Central memory CD8-positive, alpha-beta T cell (primary cell): ENCODE measurements around the gene PGF.

Source experiments
- ATAC-seq: fragments of 150-1000 bp; cut with Tn5 transposase; replicated peaks from 2 replicates; pipeline ENCODE4 v1.10.0; 2022; ENCODE audit warnings: mild to moderate bottlenecking, moderate FRiP score, moderate number of reproducible peaks; ENCODE audit not compliant: poor library complexity, severe bottlenecking; ENCODE audit errors: extremely low read depth
- DNase-seq, 2 donors: peaks; one replicate each; pipeline ENCODE4 v3.0.0; 2021; ENCODE audit warnings: low spot score in 2 of 2
- H3K27ac Mint-ChIP-seq: one replicate; pipeline ENCODE4 v1.8.0; 2022; ENCODE audit warnings: low read depth, mild to moderate bottlenecking, moderate library complexity, mixed read lengths
- H3K27me3 Mint-ChIP-seq: one replicate; pipeline ENCODE4 v1.8.0; 2022; ENCODE audit warnings: mixed read lengths
- H3K36me3 Mint-ChIP-seq: one replicate; pipeline ENCODE4 v1.8.0; 2022; ENCODE audit warnings: mild to moderate bottlenecking, moderate library complexity, mixed read lengths; ENCODE audit not compliant: insufficient read depth
- H3K4me1 Mint-ChIP-seq: one replicate; pipeline ENCODE4 v1.8.0; 2022; ENCODE audit warnings: mixed read lengths
- H3K4me3 Mint-ChIP-seq: one replicate; pipeline ENCODE4 v1.8.0; 2022; ENCODE audit warnings: mild to moderate bottlenecking, moderate library complexity, mixed read lengths
- H3K9me3 Mint-ChIP-seq: one replicate; pipeline ENCODE4 v1.8.0; 2022; ENCODE audit warnings: mixed read lengths

Gene PGF

DNA sequence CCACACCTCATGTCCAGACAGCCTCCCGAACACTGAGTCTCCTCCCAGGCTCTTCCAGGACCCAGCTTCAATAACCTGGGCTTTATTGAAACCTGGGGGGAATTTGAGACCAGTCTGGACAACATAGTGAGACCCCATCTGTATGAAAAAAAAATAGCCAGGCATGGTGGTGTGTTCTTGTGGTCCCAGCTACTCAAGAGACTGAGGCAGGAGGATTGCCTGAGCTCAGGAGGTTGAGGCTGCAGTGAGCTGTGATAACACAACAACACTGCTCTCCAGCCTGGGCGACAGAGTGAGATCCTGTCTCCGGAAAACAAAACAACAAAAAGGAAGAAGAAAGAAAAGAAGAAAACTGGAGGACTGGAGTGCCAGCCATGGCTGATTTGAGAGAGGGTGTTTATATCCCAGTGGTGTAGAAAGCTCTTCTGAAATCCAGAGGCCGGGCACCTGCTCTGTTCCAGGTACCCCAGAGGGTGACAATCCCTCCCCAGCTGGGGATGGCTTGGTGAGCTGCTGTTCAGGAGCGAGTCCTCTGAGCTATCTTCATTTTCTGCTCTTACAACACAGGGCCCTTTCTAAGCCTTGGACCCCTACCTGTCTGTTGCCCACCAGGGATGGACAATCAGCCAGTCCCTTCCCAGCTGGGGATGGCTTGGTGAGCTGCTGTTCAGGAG lies 6.0 kb upstream of the PGF start:
- DNase-seq (no peak), ATAC-seq (no peak)
- Mint-ChIP-seq H3K4me3 (no peak overlapping the region), H3K27me3 (peaks cover 29% of the 10 kb centered on the region), H3K4me1 (no peaks in the 10 kb centered on the region), H3K27ac (no peak overlapping the region), H3K36me3 (no peaks in the 10 kb centered on the region), H3K9me3 (no peaks in the 10 kb centered on the region)

DNA sequence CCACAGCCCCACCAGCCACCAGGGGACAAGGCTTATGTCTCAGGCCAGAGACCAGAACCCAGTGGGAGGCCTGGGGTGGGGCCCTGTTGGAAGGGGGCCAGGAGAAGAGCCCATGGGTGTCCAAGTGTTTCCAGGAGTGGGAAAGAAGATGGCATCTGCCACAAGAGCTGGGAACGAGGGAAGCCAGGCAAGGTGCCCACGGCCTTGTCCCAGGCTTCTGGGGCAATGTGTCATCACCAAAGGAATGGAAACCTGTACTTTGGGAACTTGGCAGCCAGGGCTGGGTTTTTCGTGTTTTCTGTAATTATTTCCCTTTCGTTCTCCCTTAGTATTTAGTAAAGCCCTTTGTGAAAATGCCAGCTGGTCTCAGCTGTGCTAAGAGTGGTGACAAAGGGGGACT lies 5.3 kb upstream of the PGF start:
- no peak for ATAC-seq

DNA sequence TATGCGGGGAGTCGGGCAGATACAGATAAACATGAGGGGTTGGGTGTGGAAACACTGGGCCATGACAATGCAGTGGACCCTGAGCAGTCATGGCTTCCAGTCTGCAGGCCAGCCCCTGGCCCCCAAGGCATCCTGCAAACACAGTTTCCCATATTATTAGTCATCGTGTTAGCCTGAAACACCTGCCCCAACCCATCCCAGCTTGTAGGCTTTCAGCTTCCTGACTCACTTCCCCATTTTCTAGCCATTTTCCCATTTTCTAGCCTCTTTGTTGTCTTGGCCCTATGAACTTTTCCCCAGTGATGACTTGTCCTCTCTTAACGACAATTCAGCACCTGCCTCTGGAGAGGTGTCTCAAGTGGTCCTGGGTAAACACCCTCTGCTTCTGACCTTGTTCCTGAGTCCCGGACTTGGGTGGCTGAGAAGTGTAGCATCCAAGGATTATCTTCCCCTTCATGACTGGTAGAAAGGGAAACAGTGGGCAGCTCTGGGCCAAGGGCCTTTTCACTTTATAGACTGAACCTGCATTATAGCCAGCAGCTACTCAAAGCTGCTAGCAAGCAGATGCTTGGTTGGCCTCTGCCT lies 4.3 kb upstream of the PGF start:
- Mint-ChIP-seq H3K4me3 (no peak overlapping the region), H3K9me3 (no peaks in the 10 kb centered on the region), H3K4me1 (no peaks in the 10 kb centered on the region), H3K36me3 (peaks cover 2% of the 10 kb centered on the region), H3K27me3 (peaks cover 28% of the 10 kb centered on the region), H3K27ac (no peak overlapping the region)
- no peak for DNase-seq
- no peak for ATAC-seq

More for the DNA sequence above, 5.3 kb upstream of the PGF start:
- H3K27me3 Mint-ChIP-seq = peaks cover 29% of the 10 kb centered on the region
- H3K36me3 Mint-ChIP-seq = peaks cover 2% of the 10 kb centered on the region
- no peak for DNase-seq
- H3K27ac Mint-ChIP-seq = no peak overlapping the region
- H3K4me3 Mint-ChIP-seq = no peak overlapping the region
- no peaks in the 10 kb centered on the region for H3K4me1 Mint-ChIP-seq
- H3K9me3 Mint-ChIP-seq = no peaks in the 10 kb centered on the region

DNA sequence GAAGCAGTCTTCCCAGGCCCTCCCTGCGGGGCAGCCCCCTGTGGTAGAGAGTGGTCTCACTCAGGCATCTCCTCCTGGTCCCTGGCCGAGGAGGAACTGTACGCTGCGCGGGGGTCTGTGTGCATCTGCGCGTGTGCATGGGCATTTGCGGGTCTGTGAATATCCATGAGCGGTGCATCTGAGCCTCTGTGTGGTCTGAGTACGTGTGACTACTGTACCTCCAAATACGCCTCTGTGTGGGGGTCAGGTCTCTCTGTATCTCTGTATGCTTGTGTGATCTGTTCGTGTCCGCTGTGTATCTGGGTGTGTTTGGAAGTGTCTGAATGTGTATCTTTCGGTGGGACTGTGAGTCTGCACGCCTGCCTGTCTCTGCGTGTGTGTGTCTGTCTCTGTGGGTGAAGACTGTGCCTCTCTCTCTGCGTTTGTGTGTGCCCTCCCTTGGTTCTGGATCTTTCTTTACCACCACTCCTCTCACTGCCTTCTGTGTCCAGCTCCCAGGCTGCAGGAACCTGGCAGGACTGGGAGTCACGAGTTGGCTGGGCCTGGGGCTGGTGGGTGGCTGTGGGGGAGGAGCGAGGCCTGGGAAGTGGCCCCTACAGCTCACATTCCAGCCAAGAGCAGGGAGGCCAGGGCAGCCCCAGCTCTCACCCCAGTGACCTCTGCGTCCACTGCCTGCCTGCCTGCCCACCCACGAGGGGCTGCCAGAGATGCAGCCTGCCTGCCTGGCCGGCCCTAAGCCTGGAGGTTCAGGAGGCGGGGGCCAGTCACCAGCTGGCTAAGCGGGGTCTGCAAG lies 1.1 kb upstream of the PGF start:
- no peak overlapping the region for H3K27ac Mint-ChIP-seq
- DNase-seq (no peak), ATAC-seq (no peak)
- H3K4me3 Mint-ChIP-seq = peak overlapping the region; percentile 27
- peaks cover 2% of the 10 kb centered on the region for H3K36me3 Mint-ChIP-seq
- H3K4me1 Mint-ChIP-seq = no peaks in the 10 kb centered on the region
- peaks cover 9% of the 10 kb centered on the region for H3K27me3 Mint-ChIP-seq
- no peaks in the 10 kb centered on the region for H3K9me3 Mint-ChIP-seq

DNA sequence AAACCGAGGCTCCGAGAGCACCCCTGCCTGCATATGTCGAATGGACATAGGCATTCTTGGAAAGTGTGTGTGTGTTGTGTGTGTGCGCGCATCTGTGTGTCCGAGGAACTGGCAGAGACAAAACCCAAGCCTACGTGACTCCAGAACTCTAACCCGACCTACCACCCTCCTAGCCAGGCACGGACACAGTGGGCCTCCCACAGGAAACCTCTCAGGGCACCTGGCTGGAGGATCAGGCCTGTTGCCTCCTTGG lies 556 bp upstream of the PGF start:
- DNase-seq (no peak), ATAC-seq (no peak)
- Mint-ChIP-seq H3K4me3 (peak overlapping the region; percentile 27), H3K4me1 (no peaks in the 10 kb centered on the region), H3K27me3 (peaks cover 9% of the 10 kb centered on the region), H3K27ac (no peak overlapping the region), H3K36me3 (peaks cover 2% of the 10 kb centered on the region), H3K9me3 (no peaks in the 10 kb centered on the region)

DNA sequence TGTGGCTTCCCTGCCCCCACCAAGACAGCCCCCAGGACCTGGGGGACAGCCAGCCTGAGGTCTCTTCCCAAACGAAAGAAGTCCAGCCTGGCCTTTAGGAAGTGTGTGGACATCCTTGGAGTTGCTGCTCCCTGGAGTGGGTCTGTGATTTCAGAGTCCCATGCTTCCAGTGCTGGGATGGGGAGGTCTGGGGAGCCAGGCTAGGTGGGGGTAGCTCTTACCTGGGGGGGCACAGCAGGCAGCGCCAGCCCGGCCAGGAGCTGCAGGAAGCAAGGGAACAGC lies 509 bp downstream of the PGF start:
- no peak for DNase-seq
- Mint-ChIP-seq H3K27ac (no peak overlapping the region), H3K27me3 (peaks cover 16% of the 10 kb centered on the region), H3K36me3 (peaks cover 2% of the 10 kb centered on the region), H3K4me3 (peak overlapping the region; percentile 45), H3K9me3 (no peaks in the 10 kb centered on the region), H3K4me1 (no peaks in the 10 kb centered on the region)
- no peak for ATAC-seq

DNA sequence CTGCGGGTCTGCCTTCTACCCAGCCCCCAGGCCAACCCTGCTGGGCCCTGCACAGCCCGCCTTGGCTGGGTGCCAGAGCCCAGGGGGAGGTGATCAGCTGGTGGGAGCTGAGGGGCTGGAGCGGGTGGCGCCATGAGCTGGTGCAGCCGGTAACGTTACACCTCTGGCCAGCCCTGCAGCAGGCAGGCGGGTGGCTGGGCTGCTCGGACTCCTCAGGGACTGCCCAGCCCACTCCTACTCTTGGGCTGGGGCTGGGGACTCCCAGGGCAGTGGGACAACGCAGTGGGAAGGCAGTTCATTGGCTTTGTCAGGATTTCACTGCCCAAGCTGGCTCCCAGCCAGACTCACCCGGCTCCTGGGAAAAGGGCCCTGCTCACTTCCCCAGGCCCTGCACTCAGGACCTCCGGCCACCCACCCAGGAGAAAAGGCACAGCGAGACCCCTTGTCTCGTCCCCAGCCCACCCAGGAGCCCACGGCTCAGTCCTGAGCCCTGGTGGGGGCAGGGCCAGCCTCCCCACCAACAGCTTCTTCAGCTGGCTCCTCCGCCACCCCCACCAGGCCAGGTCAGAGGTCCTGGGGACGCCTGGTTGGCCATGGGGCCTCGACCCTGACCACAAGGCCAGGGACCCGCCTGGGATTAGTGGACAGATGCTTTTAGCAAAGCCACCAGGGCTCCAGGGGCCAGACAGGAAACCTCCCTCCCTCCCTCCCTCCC lies 1.0 kb downstream of the PGF start:
- Mint-ChIP-seq H3K27me3 (peaks cover 20% of the 10 kb centered on the region), H3K36me3 (peaks cover 2% of the 10 kb centered on the region), H3K4me3 (peak overlapping the region; percentile 45), H3K4me1 (no peaks in the 10 kb centered on the region), H3K9me3 (no peaks in the 10 kb centered on the region), H3K27ac (no peak overlapping the region)
- DNase-seq = no peak
- ATAC-seq = no peak

DNA sequence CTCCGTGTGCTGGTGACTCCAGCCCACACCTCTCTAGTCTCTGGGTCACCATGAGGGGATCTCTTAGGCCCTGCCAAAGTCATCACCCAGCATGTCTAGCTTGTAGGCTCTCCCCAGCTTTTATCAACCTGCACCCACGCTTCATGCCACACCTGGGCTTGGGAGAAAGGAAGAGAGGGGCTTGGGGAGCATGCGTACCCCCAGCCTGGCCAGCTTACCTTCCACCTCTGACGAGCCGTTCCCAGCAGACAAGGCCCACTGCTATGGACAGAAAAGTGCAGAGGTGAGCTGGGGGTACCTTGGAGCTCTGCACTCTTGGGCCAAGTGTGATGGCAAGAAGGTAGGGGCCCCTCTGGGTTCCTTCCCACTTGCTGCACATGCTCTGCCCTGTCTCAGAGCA lies 1.7 kb downstream of the PGF start:
- Mint-ChIP-seq H3K4me3 (no peak overlapping the region), H3K27ac (no peak overlapping the region), H3K9me3 (no peaks in the 10 kb centered on the region), H3K27me3 (peaks cover 20% of the 10 kb centered on the region), H3K36me3 (peaks cover 2% of the 10 kb centered on the region), H3K4me1 (no peaks in the 10 kb centered on the region)
- DNase-seq (no peak), ATAC-seq (no peak)

DNA sequence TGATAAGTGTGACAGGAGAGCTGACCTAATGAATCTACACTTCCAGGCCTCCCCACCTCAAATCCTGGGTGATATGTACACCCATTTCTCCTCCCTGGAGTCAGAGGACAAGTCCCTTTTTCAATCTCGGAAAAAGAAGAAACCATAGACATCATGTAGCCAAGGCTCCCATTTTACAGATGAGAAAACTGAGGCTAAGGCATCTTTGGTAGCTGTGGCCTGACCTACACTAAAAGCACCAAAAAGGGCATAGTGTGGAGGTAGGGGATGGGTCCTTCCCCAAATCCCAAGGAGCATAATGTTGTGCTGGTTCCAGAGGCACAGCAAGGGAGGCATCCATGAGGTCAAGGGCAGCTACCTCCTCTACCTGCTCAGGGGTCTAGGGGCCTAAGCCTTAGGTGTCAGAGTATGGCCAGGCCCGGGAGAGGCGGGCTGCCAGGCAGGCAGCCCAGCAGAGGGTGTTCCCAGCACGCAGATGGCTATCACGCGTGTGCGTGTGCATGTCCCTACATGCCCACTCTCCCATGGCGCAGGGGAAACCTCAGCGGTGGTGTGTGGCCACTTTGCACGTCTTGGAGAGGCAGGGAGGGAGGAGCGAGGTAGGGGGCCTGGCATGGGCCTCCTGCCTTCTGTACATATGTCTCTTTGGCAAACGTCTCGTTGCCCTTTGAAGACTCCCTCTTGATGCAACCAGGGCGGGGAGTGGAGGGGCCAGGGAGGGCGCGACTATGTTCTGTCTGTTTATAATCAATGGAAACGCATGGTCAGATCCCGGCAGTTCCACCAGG lies 2.5 kb downstream of the PGF start:
- Mint-ChIP-seq H3K9me3 (no peaks in the 10 kb centered on the region), H3K27ac (no peak overlapping the region), H3K36me3 (peaks cover 2% of the 10 kb centered on the region), H3K4me1 (no peaks in the 10 kb centered on the region), H3K27me3 (peaks cover 20% of the 10 kb centered on the region), H3K4me3 (no peak overlapping the region)
- ATAC-seq = no peak
- no peak for DNase-seq

DNA sequence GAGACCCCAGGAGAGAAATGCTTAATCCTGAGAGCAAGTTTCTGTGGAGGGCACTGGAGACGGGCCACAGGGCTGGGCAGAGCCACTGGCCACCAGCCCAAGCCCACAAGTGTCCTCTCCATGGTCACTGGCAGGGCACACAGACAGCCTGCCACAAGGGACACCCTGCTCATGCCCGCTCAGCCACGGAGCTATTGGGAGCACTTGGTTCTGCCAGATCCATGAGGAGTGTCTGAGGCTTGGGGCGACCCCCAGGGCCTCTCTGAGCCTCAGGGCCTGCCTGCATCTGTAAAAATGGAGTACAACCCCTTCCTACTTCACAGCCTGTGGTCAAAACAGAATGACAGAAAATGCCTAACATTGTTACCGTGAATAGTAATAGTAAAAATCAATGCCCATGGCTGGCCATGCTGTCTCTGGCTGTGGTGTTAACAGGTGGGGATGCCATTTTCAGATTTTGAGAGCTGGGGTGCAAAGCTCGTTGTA lies 3.2 kb downstream of the PGF start:
- Mint-ChIP-seq H3K9me3 (no peaks in the 10 kb centered on the region), H3K27me3 (peaks cover 20% of the 10 kb centered on the region), H3K27ac (no peak overlapping the region), H3K4me3 (no peak overlapping the region), H3K36me3 (peaks cover 2% of the 10 kb centered on the region), H3K4me1 (no peaks in the 10 kb centered on the region)
- ATAC-seq = no peak
- DNase-seq = no peak

DNA sequence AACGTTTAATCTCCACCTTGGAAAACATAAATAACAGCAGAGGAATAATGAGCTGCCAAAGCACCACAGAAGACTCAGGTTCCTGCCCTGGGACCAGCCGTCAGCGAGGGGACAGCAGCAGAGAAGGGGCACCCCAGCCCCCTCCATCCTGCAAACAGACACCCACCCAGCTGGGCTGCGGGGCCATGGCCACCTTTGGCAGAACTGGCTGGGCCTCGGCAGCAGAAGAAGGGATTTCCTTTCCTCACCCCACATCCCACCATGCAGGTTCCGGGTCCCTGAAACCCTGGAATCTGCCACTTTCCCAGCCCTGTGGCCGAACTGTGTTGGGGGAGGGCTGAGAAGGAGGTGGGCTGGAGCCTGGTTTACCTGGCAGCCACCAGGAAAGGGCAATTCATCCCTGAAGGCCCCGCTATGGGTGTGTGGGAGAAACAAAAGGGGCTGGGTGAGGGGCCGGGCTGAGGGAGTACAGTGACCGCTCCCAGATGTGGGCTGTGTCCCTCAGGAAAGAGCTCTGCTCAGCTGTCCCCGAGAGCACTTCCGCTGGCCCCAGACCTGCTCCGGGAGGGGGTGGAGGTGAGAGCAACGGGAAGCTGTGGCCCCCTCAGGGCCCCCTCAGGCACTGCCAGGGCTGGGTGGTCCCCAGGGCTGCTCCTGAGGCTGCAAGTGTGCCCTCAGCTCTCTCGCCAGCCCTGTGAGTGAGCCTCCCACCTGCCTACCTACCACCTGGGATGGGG lies 3.8 kb downstream of the PGF start:
- peaks cover 2% of the 10 kb centered on the region for H3K36me3 Mint-ChIP-seq
- peaks cover 2% of the 10 kb centered on the region for H3K4me1 Mint-ChIP-seq
- ATAC-seq (no peak), DNase-seq (no peak)
- H3K27ac Mint-ChIP-seq = no peak overlapping the region
- peaks cover 20% of the 10 kb centered on the region for H3K27me3 Mint-ChIP-seq
- H3K9me3 Mint-ChIP-seq = no peaks in the 10 kb centered on the region
- no peak overlapping the region for H3K4me3 Mint-ChIP-seq
